ENCODE measurements around the gene SNX21.
"Not testable (repeated sequence)": the region's sequence is repeated elsewhere in the genome, so short reads cannot be mapped to it uniquely, and the experiment has no call there.

The SNX21 gene

GRCh38 chr20:45823949-45824835, 9.4 kb upstream of the SNX21 start:
- no peak for DNase-seq

DNA sequence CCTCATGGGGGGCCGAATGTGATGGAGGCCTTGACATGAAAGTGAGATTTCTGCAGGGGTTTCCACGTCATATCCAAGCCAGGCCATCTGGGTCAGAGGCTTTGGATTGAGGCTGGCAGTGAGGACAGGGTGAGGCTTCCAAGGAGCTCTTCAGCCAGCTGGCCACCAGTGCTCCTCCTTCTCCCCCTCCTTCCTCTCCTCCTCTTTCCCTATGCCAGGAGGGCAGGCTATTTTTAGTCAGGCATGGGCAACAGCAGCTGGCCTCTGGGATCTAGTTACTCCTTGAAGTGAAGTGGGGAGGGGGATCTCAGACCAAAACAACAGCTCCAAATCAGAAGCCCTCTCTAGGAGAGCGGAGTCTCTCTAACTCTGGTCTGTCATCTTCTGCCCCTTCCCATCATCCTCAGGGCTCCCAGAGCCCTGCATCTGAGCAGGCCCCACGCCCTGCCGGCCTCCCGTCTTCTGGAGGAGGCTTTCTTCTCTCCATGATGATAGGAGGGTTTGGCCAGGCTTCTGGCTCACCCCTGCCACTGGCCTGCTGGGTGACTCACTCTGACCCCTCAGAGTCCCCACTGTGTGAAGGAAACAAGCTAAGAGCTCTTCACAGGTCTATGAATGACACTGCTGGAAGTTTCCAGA, 7.1 kb upstream of the SNX21 start:
- DNase-seq, result no peak

- no peak for DNase-seq
Measured at GRCh38 chr20:45827030-45827652, 6.5 kb upstream of the SNX21 start, which contains the start of gene TNNC2. TSS of gene TNNC2 (minus strand) at chr20:45827312. CDS start at chr20:45827248, 64 bp downstream.

- no peak for DNase-seq
Measured at GRCh38 chr20:45827712-45828111, 5.9 kb upstream of the SNX21 start.

DNA sequence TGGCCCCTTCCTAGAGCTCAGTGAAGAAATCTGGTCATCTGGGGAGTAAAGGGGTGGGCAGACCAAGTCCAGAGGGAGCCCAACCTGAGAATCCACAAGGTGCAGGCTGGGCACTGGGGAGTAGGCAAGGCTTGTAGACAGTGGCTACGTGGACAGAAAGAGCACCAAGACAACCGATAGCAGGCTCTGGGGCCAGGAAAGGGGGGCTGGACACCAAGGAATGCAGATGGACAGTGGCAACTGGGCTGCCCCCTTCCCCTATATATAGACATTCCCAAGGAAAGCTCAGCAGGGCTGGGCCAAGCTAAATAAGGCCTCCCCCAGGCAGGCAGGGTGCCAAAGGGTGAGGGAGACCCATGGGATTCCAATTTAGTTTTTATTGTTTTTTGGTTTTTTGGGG, 5.0 kb upstream of the SNX21 start:
- no peak for DNase-seq

DNA sequence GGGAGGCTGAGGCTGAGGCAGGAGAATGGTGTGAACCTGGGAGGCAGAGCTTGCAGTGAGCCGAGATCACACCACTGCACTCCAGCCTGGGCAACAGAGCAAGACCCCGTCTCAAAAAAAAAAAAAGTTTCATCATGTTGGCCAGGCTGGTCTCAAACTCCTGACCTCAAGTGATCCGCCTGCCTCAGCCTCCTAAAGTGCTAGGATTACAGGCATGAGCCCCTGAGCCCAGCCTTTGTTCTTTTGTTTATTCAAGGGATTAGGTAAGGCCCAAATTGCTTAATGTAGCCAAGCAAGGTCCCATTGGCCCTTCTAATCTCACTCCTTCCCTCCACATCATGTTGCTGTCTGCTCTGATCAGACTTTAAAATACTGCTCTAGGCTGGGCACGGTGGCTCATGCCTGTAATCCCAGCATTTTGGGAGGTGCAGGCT, 3.9 kb upstream of the SNX21 start:
- not testable (repeated sequence) for DNase-seq

- DNase-seq, result no peak
Measured at GRCh38 chr20:45832619-45833018, 980 bp upstream of the SNX21 start.

DNA sequence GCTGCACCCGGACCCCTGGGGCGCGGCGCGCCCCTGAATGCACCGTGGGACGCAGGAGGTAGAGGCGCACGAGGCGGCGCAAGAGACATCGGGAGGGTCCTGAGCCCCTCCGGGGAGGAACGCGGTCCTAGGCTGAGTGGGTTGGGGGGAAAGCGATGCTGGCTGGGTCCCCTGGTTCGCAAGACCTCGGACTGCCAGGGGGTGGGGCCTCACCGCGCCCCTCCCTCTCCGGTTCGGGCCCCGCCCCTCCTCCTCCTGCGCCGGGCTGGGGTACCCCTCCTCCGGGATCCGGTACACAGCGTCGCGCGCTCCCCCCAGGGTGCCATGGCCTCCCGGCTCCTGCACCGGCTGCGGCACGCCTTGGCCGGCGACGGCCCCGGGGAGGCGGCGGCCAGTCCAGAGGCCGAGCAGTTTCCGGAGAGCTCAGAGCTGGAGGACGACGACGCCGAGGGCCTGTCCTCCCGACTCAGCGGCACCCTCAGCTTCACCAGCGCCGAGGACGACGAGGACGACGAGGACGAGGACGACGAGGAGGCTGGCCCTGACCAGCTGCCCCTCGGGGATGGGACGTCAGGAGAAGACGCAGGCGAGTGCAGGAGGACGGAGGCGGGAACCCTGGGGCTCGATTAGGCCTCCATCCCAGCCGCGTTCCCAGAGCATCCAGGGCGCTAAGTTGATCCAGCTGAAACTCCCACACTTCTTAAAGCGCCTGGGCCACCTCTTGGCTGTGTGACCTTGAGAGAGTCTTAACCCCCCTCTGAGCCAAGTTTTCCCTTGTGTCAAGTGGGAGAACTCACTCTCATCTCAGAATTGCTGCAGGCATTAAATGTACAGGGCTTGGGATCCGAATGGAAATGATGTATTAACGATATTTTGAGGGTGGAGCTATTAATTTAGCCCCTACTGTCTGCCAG, 541 bp downstream of the SNX21 start:
- no peak for DNase-seq

GRCh38 chr20:45834797-45835161, 1.2 kb downstream of the SNX21 start:
- no peak for DNase-seq

GRCh38 chr20:45835329-45835765, 1.7 kb downstream of the SNX21 start:
- DNase-seq, result no peak

GRCh38 chr20:45835825-45836224, 2.2 kb downstream of the SNX21 start:
- no peak for DNase-seq

DNA sequence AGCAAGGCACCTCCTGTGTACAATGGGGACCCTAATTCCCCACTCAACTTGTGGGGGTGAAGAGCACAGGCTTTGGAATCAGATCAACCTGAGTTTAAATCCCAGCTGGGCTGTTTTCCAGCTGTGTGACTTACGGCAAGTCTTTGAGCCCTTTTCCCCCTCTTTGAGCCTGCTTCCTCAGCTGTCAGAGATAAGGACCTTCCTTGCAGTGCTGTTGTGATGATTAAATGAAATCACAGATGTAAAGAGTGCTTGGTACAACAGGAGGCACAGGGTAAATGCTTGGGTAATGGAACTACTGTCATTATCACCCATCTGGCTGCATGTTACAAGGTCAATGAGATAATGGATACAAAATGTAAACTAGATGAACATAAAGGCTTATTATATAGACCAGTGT, 3.2 kb downstream of the SNX21 start:
- DNase-seq, result no peak

- no peak for DNase-seq
Measured at GRCh38 chr20:45840700-45841198, 7.2 kb downstream of the SNX21 start.

DNA sequence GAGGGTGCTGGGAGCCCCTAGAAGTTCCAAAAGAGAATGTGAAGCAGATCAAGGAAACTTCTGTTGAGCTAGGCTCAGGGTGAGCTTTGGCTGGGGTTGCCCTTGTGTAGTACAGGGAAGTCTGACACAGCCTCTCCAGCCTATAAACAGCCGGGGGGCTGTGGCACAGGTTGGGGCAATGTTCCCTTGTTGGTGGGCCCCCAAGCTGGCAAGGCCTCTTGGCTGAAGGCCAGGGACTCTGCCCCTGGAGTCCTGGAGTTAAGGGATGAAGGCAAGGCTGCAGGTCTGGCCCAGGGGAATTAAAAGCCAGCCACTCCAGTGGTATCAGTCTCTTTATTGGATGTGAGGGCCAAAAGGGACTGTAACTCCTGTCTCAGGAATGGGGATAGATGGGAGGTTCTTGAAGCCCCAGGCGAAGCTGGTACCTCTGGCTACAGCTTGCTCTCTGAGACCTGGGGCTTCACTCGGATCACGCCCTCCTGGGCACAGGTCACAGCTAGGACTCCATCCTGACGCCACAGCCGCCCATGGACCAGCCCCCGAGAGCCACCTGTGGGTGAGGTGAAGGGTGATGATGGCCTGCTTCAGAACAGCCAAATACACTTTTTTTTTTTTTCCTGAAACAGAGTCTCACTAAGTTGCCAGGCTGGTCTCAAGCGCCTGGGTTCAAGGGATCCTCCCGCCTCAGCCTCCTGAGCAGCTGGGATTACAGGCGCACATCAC, 8.0 kb downstream of the SNX21 start:
- DNase-seq, result no peak

DNA sequence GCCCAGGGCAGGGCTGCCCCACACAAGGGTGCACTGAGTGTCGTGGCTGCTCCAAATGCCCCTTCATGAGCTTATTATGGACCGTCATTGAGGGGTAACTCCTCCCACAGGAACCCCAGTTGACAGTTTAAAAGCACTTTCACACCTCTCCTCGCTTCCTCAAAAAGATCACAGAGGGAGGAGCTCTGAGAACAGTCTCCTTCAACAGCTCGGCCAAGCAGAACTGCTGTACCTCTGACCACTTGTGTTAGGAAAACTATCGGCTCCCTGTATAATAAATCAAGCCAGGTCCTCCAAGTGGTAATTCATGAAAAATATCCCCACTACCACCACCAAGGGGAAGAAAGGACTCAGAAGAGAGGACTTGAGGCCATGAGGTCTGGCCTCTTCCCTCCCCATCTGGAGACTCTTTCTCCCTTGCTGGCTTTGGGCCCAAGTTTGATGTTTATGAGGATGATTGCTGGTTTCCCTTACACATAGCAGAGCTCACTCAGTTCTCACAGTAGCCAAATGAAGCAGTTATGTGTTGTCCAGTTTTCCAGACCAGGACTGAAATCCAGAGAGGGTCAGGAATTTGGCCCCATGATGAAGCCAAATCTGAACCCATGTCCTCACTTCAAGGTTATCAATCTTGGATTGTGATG, 8.7 kb downstream of the SNX21 start:
- DNase-seq, result no peak

DNA sequence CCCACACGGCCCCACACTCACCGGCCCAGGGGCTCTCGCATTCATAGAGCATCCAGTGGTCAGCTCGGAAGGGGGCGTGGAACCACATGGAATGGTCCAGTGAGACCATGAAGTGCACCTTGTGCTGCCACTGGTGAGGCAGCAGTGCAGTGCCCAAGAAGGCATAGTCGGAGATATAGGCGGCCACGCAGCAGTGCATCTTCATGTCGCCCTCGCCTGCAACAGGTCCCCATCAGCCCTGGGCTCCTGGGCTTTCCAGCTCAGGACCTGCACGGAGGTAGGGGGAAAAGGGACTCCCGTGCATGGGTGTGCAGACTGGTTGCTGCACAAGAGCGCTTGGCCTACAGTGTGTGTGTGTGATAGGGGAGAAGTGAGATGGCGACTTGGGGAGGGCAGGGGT, 9.9 kb downstream of the SNX21 start:
- DNase-seq, result no peak

DNA sequence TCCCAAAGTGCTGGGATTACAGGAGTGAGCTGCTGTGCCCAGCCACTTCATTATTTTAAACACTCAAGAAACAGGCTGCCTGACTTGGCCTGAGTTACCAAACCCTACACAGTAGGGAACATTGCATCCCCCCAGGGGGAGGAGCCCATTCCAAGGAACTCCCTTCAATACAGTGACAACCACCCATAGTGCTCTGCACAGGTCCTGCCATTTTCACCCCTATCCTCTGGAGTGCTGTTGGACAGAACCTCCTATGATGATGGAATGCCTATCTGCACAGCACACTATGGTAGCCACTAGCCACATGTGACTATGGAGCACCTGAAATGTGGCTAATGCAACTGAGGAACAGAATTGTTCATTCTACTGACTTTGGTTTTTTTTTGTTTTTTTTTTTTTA, 11.9 kb downstream of the SNX21 start:
- no peak for DNase-seq

DNA sequence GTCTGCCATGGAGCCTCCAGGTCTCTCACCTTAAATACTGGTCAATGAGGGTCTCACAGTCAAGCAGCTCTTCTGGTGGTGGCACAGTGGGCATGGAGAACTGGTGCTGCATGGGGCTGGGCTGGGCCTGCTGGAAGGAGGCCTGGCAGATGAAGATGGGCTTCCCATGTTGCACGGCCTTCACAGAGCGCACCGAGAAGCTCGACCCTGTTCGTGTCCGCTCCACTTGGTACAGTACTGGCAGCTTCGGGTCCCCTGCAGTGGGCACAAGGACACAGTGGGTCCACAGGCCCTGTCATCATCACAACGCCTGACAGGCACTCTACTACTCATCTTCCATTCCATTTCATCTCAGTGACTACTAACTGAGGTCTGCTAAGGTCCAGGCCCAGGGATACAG, 14.8 kb downstream of the SNX21 start:
- no peak for DNase-seq

- DNase-seq, result no peak
Measured at GRCh38 chr20:45848969-45849582, 15.5 kb downstream of the SNX21 start.

DNA sequence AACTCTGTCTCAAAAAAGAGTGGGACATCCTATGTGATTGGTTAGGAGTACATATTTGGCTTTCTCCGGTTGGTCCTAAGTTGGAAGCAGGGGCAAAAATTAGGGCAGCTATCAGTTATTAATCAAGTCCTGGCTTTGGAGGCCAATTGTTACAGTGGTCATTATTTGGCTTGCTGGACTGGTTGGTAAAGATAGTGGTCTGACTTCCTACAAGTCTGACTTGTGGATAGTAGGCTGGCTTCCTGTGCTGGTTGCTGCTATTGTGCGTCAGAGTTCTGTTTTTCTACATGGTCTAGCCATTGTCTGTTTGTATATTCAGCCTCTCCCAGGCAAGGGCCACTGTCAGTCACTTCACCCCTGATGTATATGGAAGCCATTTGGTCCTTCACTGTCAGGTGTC, 16.6 kb downstream of the SNX21 start:
- no peak for DNase-seq

GRCh38 chr20:45850926-45851325, 17.3 kb downstream of the SNX21 start:
- DNase-seq, result no peak

Measured in NCI-H1048 (cell line).